Mesothelial cell of epicardium (in vitro differentiated cells): ENCODE measurements around the gene PLCB1. TPM values are rescaled to one million over a fixed set of nuclear protein-coding genes. Genes with fewer than 3 reads are reported as not detected.

Source experiments
- DNase-seq, 2 experiments: peaks; one replicate each; pipeline ENCODE4 v3.0.0; 2021; ENCODE audit warnings: low spot score in 2 of 2; ENCODE audit not compliant: unreplicated experiment in 2 of 2
- H3K27ac Mint-ChIP-seq: 2 replicates; pipeline ENCODE4 v1.8.0; 2021; ENCODE audit warnings: mixed read lengths
- H3K27me3 Mint-ChIP-seq: 2 replicates; pipeline ENCODE4 v1.8.0; 2021; ENCODE audit warnings: low read depth, mixed read lengths
- H3K36me3 Mint-ChIP-seq: 2 replicates; pipeline ENCODE4 v1.8.0; 2021; ENCODE audit warnings: mixed read lengths
- H3K4me1 Mint-ChIP-seq: 2 replicates; pipeline ENCODE4 v1.8.0; 2021; ENCODE audit warnings: mixed read lengths
- H3K4me3 Mint-ChIP-seq: 2 replicates; pipeline ENCODE4 v1.8.0; 2021; ENCODE audit warnings: mild to moderate bottlenecking, moderate library complexity, mixed read lengths
- H3K9me3 Mint-ChIP-seq: 2 replicates; pipeline ENCODE4 v1.8.0; 2021; ENCODE audit warnings: mixed read lengths
- total RNA-seq: library from RNA; stranded (reverse); gene quantifications from 3 replicates; pipeline ENCODE4 v1.2.1, GENCODE V29; 2021
- TF ChIP-seq, protein P1 (sequence below): fragments of 200-600 bp; sonication (generic); IDR thresholded peaks from one replicate; pipeline ENCODE4 v1.5.0; 2021; ENCODE audit warnings: antibody characterized with exemption; ENCODE audit not compliant: unreplicated experiment

PLCB1 gene
- total RNA-seq, 1 donor from 2014 or later: 41.5 TPM

DNA sequence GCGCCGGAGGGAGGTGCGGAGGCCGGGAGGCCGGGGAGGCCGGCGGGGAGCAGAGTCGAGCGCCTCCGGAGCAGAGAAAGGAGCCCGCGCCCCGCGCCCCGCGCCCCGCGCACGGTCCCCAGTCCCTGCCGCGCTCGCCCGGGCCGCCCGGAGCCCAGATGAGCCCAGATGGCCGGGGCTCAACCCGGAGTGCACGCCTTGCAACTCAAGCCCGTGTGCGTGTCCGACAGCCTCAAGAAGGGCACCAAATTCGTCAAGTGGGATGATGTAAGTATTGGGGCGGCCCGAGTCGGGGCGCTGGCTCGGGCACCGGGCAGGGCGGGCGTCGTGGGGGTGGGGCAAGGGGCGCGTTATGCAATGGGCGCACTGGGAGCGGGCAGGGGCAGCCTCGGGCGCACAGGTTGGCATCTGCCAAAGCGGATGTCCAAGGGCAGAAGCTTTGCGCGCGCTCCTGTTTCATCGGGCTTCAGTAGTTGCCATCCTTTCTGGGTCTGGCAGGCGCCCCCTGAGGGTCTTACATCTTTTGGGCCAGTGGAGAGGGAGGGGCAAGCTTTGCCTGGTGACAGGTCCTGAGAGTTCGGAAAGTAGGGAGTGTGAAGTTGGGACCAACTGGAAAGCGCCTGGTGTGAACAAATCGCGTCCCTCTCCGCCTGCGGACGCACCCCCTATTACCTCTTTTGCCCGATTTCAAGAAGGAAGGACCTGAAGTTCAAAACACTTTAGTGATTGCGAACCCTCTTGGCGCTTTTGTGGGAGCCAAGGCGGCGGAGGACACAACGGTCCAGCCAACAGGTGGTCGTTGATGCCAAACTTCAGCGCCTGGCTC is 631 bp downstream of the PLCB1 start:
- Mint-ChIP-seq H3K4me3 (peak overlapping the region; percentile 80), H3K36me3 (no peaks in the 10 kb centered on the region), H3K9me3 (no peaks in the 10 kb centered on the region), H3K27ac (no peak overlapping the region), H3K4me1 (peaks cover 43% of the 10 kb centered on the region), H3K27me3 (peaks cover 32% of the 10 kb centered on the region)
- peak; percentile 18 to 39 for DNase-seq
- TF ChIP-seq, protein P1, sequence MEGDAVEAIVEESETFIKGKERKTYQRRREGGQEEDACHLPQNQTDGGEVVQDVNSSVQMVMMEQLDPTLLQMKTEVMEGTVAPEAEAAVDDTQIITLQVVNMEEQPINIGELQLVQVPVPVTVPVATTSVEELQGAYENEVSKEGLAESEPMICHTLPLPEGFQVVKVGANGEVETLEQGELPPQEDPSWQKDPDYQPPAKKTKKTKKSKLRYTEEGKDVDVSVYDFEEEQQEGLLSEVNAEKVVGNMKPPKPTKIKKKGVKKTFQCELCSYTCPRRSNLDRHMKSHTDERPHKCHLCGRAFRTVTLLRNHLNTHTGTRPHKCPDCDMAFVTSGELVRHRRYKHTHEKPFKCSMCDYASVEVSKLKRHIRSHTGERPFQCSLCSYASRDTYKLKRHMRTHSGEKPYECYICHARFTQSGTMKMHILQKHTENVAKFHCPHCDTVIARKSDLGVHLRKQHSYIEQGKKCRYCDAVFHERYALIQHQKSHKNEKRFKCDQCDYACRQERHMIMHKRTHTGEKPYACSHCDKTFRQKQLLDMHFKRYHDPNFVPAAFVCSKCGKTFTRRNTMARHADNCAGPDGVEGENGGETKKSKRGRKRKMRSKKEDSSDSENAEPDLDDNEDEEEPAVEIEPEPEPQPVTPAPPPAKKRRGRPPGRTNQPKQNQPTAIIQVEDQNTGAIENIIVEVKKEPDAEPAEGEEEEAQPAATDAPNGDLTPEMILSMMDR: no peak

DNA sequence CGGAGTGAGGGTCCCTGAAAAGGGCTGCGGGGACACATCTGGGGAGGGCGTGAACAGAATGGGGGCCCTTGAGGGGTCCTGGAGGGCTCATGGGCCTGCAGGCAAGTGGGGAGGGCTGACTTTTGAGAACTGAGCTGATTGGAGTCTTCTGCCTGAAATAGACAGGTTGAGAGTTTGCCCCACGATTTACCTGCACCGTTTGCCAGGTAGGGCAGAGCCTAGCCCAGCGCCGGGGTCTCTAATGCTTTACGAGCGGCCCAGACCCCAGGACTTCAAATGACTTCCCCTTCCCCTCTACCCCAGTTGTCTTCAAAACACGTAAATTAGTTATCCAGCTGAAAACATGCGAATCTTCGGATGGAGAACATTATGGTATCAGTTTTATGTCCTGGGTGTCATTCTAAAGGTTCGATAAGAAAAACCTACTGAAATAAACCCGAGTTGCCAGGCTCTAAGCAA is 1.3 kb downstream of the PLCB1 start:
- H3K27me3 Mint-ChIP-seq: peaks cover 32% of the 10 kb centered on the region
- H3K9me3 Mint-ChIP-seq: no peaks in the 10 kb centered on the region
- H3K4me3 Mint-ChIP-seq: peak overlapping the region; percentile 80
- no peak overlapping the region for H3K27ac Mint-ChIP-seq
- no peaks in the 10 kb centered on the region for H3K36me3 Mint-ChIP-seq
- peaks cover 39% of the 10 kb centered on the region for H3K4me1 Mint-ChIP-seq
- TF ChIP-seq, protein P1: no peak
- no peak for DNase-seq

DNA sequence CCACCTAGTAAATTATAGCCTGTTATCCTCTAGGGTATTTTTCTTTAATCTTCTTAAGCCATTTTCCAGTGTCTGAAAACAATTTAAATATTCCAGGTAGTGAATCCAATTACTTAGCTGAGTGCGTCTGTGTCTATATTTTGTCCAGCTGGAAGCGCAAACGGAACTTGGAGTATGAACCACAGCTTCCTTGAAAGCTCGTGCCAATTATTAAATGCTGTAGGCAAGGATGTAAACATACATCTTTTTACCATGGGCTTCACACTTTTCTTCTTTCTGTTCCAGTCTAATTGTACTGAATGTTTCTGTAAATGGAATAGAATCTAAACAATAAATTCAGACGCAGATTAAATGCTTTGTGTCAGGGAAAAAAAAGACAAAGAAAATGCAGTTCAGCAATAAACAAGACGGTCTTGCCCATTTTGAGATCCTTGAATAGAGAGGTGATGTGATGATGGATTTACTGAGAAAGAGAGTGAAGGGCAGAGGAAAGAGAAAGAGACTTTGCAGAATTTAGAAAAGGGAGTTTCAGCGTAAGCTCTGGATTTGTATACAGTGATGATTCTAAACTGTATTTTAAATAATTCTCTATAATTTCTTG is 1.9 kb downstream of the PLCB1 start:
- H3K4me3 Mint-ChIP-seq: peak overlapping the region; percentile 80
- H3K36me3 Mint-ChIP-seq: no peaks in the 10 kb centered on the region
- H3K27me3 Mint-ChIP-seq: peaks cover 32% of the 10 kb centered on the region
- H3K27ac Mint-ChIP-seq: no peak overlapping the region
- no peaks in the 10 kb centered on the region for H3K9me3 Mint-ChIP-seq
- DNase-seq: no peak
- TF ChIP-seq, protein P1: no peak
- peaks cover 38% of the 10 kb centered on the region for H3K4me1 Mint-ChIP-seq

DNA sequence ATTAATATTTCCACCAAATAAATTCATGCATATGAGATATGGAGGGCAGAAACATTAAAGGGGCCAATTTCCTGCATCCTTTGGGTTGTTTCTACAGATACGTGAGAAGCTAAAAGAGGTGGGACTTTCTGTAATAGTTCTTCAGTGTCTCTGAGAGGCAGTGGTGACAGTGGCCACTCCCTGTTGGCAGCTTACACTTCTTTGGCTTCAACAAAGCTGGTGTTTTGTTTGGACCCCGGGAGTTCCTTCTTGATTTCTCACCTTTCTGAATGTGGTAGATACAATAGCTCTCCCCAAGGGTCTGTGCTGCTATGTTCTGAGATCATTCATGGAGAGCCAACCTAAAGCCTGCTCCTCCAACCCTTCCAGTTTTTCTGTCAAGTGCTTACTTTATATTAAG is 7.8 kb downstream of the PLCB1 start:
- Mint-ChIP-seq H3K4me1 (peaks cover 7% of the 10 kb centered on the region), H3K36me3 (no peaks in the 10 kb centered on the region), H3K27me3 (peaks cover 8% of the 10 kb centered on the region), H3K4me3 (no peak overlapping the region), H3K9me3 (no peaks in the 10 kb centered on the region), H3K27ac (no peak overlapping the region)
- no peak for DNase-seq
- TF ChIP-seq, protein P1: no peak

DNA sequence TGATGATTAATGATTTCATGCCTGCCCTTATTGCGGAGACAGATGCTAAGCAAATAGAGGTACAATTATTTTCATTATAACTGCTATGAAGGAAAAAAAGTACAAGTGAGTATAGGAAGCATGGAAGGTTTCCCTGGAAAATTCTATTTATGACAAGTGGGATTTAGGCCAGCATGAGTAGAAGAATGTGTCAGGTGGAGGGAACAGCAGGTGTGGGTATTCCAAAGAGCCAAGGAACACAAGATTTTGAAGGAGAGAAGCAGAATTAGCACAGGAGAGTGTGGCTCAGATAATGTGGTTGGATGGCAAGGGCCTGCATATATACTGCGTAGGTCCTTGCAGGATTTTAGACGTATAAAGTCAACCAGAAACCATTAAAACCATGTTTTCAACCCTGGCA is 11.4 kb downstream of the PLCB1 start:
- TF ChIP-seq, protein P1: no peak
- H3K27me3 Mint-ChIP-seq: no peaks in the 10 kb centered on the region
- no peaks in the 10 kb centered on the region for H3K36me3 Mint-ChIP-seq
- H3K4me3 Mint-ChIP-seq: no peak overlapping the region
- H3K4me1 Mint-ChIP-seq: peaks cover 5% of the 10 kb centered on the region
- DNase-seq: no peak
- no peaks in the 10 kb centered on the region for H3K9me3 Mint-ChIP-seq
- H3K27ac Mint-ChIP-seq: no peak overlapping the region
